Fibroblast of pulmonary artery (primary cell): ENCODE measurements around the gene PDHX.

Experiments
- DNase-seq: peaks from one replicate; pipeline ENCODE4 v3.0.0-alpha.2; 2010; ENCODE audit warnings: low read depth
- H3K4me3 ChIP-seq: replicated peaks from 2 replicates; pipeline ENCODE4 v1.5.1; 2011; ENCODE audit warnings: low read depth, mild to moderate bottlenecking, control low read depth, low read length, moderate library complexity
- TF ChIP-seq, protein P1 (sequence below): IDR thresholded peaks from 2 replicates; pipeline ENCODE4 v1.5.1; 2011; ENCODE audit warnings: mild to moderate bottlenecking, control low read depth, low read length, inconsistent platforms; ENCODE audit errors: missing control alignments

Gene PDHX

GRCh38 chr11:34957206-34957605, 40.8 kb downstream of the PDHX start:
- TF ChIP-seq, protein P1, sequence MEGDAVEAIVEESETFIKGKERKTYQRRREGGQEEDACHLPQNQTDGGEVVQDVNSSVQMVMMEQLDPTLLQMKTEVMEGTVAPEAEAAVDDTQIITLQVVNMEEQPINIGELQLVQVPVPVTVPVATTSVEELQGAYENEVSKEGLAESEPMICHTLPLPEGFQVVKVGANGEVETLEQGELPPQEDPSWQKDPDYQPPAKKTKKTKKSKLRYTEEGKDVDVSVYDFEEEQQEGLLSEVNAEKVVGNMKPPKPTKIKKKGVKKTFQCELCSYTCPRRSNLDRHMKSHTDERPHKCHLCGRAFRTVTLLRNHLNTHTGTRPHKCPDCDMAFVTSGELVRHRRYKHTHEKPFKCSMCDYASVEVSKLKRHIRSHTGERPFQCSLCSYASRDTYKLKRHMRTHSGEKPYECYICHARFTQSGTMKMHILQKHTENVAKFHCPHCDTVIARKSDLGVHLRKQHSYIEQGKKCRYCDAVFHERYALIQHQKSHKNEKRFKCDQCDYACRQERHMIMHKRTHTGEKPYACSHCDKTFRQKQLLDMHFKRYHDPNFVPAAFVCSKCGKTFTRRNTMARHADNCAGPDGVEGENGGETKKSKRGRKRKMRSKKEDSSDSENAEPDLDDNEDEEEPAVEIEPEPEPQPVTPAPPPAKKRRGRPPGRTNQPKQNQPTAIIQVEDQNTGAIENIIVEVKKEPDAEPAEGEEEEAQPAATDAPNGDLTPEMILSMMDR = no peak
- no peak for DNase-seq
- no peak overlapping the region for H3K4me3 ChIP-seq

- TF ChIP-seq, protein P1 = no peak
These were observed 41.2 kb downstream of the PDHX start for GRCh38 chr11:34957606-34958005.

GRCh38 chr11:34959770-34960169, 43.4 kb downstream of the PDHX start:
- H3K4me3 ChIP-seq = no peak overlapping the region
- DNase-seq = no peak
- TF ChIP-seq, protein P1 = no peak

More at GRCh38 chr11:34957606-34958005, 41.2 kb downstream of the PDHX start:
- H3K4me3 ChIP-seq = no peak overlapping the region
- DNase-seq = no peak

DNA sequence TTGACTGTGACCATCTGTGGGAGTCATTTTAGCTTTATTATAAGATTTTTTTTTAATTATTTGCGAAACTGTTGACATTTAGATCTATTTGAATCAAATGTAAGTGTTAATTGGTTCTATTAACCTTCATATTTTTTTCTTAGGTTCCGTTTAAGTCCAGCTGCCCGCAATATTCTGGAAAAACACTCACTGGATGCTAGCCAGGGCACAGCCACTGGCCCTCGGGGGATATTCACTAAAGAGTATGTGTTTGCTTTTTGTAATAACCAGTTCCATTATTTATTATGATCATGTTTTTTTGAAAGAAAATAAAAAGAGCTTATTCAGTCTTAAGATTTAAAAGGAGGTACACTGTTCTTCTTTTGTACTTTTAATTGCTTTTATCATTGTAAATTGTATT, 43.9 kb downstream of the PDHX start:
- DNase-seq = no peak
- no peak overlapping the region for H3K4me3 ChIP-seq
- TF ChIP-seq, protein P1 = no peak

- no peak for DNase-seq
- TF ChIP-seq, protein P1 = no peak
- H3K4me3 ChIP-seq = no peak overlapping the region
These were observed 45.6 kb downstream of the PDHX start for GRCh38 chr11:34962034-34962433.

DNA sequence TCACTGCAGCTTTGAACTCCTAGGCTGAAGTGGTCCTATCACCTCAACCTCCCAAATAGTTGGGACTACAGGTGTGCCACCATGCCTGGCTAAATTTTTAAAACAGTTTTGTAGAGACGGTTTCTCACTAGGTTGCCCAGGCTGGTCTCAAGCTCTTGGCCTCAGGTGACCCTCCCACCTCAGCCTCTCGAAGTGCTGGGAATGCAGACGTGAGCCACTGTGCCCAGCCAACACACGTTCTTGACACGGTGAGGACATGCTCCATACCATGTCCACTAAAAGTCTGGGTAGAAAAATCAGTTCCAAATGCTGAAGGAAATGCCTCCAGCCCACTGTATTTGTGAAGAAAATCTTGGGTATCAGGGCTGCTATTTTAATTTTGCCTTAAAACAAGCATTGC, 46.9 kb downstream of the PDHX start:
- TF ChIP-seq, protein P1 = no peak
- H3K4me3 ChIP-seq = no peak overlapping the region
- DNase-seq = no peak

GRCh38 chr11:34964610-34965331, 48.4 kb downstream of the PDHX start:
- no peak overlapping the region for H3K4me3 ChIP-seq
- no peak for DNase-seq
- TF ChIP-seq, protein P1 = no peak
